ENCODE data around the gene CXCL14. TPM values are rescaled to one million over a fixed set of nuclear protein-coding genes. Genes with fewer than 3 reads are reported as not detected.

Gene CXCL14
- total RNA-seq, 2 donors from 2014 or later, result not detected

DNA sequence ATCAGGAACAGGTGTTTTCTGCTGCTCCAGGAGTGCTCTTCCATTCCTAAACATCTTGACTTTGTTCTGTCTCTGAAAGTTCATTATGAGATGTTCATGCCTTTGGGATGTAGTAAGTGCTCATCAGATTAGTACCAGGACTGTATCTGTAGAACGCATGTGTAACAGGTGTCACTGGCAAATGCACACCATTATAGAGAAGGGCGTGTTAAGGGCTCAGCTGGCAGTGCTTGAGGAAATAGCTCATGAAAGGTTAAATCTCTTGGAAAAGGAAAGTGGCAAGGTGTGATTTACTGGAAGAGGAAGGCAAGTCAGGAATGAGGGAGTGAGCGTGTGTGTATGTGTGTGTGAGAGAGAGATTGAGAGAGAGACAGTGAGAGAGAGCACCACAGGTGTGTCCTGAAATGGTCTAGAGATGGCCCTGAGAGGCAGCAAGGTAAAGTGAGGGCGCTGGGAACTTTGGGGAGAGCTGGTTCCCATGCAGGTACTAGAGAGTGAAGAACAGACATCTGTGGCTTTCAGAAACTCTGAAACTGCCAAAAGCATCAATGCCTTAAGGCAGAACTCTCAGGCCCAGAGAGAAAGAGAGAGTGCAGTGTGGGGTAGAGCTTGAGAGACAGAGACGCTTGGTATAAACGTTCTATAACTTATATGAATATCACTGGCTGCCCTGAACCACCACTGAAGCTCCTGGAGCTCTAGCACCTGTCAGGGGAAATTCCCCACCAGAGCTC is 13.7 kb upstream of the CXCL14 start:
- no peak for DNase-seq
- H3K4me3 Mint-ChIP-seq, result no peak overlapping the region
- H3K27ac Mint-ChIP-seq, result no peak overlapping the region
- H3K36me3 Mint-ChIP-seq (ENCODE audit: insufficient read depth in 2 of 2), result no peaks in the 10 kb centered on the region
- H3K9me3 Mint-ChIP-seq, result no peaks in the 10 kb centered on the region
- H3K27me3 Mint-ChIP-seq (ENCODE audit: low read depth), result peaks cover 8% of the 10 kb centered on the region
- ATAC-seq (replicated peaks in 1 of 2), result no peak
- no peaks in the 10 kb centered on the region for H3K4me1 Mint-ChIP-seq (ENCODE audit: low read depth)

DNA sequence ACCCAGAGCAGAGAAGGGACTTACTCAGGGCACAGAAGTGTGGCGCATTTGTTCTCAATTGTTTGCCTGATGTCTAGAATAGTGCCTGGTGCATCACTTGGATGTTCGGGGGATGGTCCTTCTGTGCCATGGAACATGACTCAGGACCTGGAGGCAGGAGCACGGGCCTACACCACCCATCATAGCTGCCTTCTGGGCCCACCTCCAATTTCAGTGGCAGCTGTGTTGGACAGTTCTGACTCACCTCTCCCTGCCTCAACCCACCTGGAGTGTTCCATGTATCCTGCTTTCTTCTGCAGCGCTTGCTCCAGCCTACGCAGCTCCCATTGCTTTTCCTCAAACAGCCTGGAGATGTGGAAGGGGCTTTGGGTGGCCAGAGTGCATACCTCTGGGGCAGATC is 12.5 kb upstream of the CXCL14 start:
- Mint-ChIP-seq H3K27ac (no peak overlapping the region), H3K36me3 (ENCODE audit: insufficient read depth in 2 of 2) (no peaks in the 10 kb centered on the region), H3K4me1 (ENCODE audit: low read depth) (no peaks in the 10 kb centered on the region), H3K27me3 (ENCODE audit: low read depth) (peaks cover 8% of the 10 kb centered on the region), H3K4me3 (no peak overlapping the region), H3K9me3 (no peaks in the 10 kb centered on the region)
- DNase-seq (no peak), ATAC-seq (replicated peaks in 1 of 2) (no peak)

DNA sequence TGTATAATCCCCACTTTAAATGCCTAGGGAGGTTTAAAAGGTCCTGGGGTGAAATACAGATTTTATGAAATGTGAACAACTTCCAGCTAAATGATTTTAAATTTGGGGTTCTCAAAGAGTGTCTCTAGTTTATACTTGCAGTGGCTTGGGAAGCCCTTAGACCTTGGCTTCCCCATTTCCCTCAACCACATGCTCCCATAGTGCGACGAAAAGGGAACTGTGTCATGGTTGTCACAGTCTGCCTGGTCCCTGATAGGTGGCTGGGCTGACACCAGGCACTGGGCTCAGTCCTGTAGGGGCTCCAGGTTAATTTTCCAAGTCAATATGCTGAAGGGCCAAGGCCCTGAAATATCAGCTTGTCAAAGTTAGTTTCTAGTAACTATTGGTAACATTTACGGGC is 10.4 kb upstream of the CXCL14 start:
- no peak overlapping the region for H3K27ac Mint-ChIP-seq
- no peaks in the 10 kb centered on the region for H3K36me3 Mint-ChIP-seq (ENCODE audit: insufficient read depth in 2 of 2)
- ATAC-seq (replicated peaks in 1 of 2) (no peak), DNase-seq (no peak)
- H3K9me3 Mint-ChIP-seq, result no peaks in the 10 kb centered on the region
- no peak overlapping the region for H3K4me3 Mint-ChIP-seq
- peaks cover 8% of the 10 kb centered on the region for H3K27me3 Mint-ChIP-seq (ENCODE audit: low read depth)
- no peaks in the 10 kb centered on the region for H3K4me1 Mint-ChIP-seq (ENCODE audit: low read depth)

DNA sequence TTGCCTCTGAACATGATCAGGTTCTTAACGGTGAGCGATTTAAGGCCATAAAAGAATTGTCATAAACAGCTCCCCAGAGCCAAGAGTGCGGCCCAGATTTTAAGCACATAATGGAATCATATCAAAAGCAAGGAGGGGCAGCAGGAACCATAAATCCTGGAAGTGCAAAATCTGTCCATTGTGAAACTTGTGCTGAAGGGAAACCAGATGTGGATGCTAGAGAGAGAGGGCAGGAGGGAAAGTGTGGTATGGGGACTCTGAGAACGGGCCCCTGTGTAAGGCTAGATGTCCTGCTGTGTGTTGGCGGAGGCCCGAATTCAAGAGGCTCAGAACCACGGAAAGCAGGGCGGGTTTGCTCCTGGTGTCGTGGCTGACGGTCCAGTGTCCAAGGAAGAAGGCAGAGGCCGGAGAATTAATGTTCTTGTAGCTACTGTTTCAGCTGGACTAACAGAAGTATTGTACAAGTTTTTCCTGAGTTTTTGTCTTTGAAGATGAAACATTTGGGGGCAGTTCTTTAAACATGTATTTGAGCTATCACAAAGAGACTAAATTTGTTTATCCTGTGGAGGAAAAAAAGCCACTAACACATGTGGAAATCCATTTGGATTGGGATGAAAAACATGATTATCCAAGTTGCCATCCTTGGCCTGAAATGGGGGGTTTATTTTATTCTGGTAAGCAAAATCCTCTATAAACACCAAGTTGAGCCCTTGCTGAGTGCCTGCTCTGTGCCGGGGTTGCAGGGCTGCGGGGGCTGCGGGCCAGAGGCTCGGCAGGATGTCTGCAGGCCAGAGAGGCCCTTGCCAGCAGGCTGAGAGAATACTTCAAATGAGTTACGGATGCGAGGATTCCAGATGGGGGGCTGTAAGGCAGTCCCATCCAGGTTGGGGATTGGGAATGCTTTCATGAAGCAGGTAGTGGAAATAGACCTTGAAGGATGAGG is 9.2 kb upstream of the CXCL14 start:
- no peaks in the 10 kb centered on the region for H3K4me1 Mint-ChIP-seq (ENCODE audit: low read depth)
- H3K27ac Mint-ChIP-seq, result no peak overlapping the region
- H3K4me3 Mint-ChIP-seq, result no peak overlapping the region
- no peaks in the 10 kb centered on the region for H3K27me3 Mint-ChIP-seq (ENCODE audit: low read depth)
- no peaks in the 10 kb centered on the region for H3K9me3 Mint-ChIP-seq
- DNase-seq, result no peak
- no peaks in the 10 kb centered on the region for H3K36me3 Mint-ChIP-seq (ENCODE audit: insufficient read depth in 2 of 2)
- no peak for ATAC-seq (replicated peaks in 1 of 2)

DNA sequence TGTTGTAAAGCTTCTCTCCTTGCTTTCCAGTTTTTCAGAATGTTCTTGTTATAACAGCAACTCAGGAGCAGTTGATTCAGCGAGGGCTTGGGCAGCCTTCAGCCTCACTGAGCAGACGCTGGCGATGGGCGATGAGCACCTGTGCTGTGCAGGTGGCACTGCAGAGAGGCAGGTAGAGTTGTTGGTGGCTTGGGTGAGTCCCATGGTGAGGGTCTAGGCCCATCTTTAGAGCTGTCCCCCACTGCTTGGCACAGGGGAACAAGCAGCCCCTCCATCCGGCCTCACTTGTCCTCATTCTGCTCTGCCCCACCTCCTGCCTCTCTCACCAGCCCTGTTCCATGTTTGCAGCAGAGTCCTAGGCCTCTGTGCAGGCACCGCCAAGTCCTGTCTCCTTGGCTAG is 6.1 kb upstream of the CXCL14 start:
- H3K27ac Mint-ChIP-seq, result no peak overlapping the region

DNA sequence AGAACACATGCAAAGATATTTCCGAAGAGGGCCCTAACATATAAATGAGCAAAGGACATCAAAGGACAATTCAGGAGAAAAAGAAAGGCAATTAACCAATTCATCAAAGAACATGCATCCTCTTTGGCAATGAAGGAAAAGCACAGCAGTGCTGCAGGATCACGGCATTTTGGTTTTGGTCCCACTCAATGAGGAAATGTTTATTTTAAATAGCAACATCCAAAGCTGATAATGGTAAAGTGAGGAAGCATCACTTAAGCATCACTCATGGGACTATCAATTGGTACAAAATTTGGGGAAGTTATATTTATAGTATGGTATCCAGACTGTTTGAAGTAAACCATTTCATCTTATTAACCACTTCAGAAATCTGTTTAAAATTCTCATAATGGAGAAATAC is 5.5 kb upstream of the CXCL14 start:
- Mint-ChIP-seq H3K27me3 (ENCODE audit: low read depth) (peaks cover 19% of the 10 kb centered on the region), H3K4me3 (no peak overlapping the region), H3K27ac (no peak overlapping the region)

More for the DNA sequence above, 6.1 kb upstream of the CXCL14 start:
- Mint-ChIP-seq H3K9me3 (no peaks in the 10 kb centered on the region), H3K4me3 (no peak overlapping the region), H3K36me3 (ENCODE audit: insufficient read depth in 2 of 2) (no peaks in the 10 kb centered on the region), H3K27me3 (ENCODE audit: low read depth) (peaks cover 12% of the 10 kb centered on the region), H3K4me1 (ENCODE audit: low read depth) (no peaks in the 10 kb centered on the region)
- no peak for ATAC-seq (replicated peaks in 1 of 2)
- DNase-seq, result no peak

DNA sequence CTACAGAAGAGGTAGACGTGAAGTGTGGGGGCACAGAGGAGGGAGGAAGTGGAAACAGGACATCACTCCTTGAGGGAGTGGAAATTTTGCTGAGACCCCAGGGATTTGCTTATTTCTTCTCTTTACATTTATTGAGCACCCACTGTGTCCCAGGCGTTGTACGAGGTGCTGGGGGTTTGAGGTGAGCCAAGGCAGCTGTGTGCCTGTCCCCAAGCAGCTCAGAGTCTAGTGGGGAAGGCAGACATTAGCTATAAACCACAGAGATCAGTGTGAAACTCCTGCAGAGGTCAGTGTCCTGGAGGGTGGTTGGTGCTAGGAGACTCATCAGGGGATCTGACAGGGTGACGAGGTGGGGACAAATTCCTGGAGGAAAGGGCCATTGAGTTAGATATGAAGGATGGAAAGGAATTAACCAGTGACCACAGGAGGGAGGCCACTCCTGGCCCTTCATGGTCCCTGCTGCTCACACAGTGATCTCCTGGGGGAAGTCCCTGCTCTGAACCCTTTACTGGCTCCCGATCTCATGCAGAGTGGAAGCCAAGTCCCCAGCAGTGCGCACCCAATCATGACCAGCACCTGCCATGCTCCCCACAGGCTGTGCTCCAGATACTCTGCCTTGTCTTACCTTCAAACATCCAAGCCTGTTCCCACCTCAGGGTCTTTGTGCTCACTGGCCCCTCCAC is 3.4 kb upstream of the CXCL14 start:
- Mint-ChIP-seq H3K27me3 (ENCODE audit: low read depth) (peaks cover 30% of the 10 kb centered on the region), H3K4me1 (ENCODE audit: low read depth) (peaks cover 5% of the 10 kb centered on the region)
- no peak for ATAC-seq (replicated peaks in 1 of 2)

More for the DNA sequence above, 5.5 kb upstream of the CXCL14 start:
- DNase-seq (no peak), ATAC-seq (replicated peaks in 1 of 2) (no peak)
- Mint-ChIP-seq H3K4me1 (ENCODE audit: low read depth) (peaks cover under 1% of the 10 kb centered on the region), H3K36me3 (ENCODE audit: insufficient read depth in 2 of 2) (no peaks in the 10 kb centered on the region), H3K9me3 (no peaks in the 10 kb centered on the region)

DNA sequence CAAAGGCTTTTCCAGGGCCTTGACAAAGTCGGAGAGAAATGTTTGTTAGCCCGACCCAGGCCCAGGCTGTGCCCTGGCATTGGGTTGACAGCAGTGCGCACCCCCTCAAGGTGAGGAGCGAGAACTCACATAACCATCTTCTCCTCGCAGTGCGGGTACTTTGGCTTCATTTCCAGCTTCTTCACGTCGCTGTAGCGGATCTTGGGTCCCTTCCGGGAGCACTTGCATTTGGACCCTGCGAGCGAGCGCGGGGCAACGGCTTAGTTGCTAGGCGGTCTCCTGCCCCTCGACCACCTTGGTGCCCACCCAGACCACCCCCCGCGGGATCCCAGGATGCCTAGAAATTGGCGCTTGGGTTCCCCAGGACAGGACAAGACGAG is 496 bp downstream of the CXCL14 start:
- H3K27me3 Mint-ChIP-seq (ENCODE audit: low read depth), result peaks cover 40% of the 10 kb centered on the region
- H3K4me3 Mint-ChIP-seq, result no peak overlapping the region

More for the DNA sequence above, 3.4 kb upstream of the CXCL14 start:
- no peak overlapping the region for H3K4me3 Mint-ChIP-seq
- no peaks in the 10 kb centered on the region for H3K9me3 Mint-ChIP-seq
- H3K36me3 Mint-ChIP-seq (ENCODE audit: insufficient read depth in 2 of 2), result no peaks in the 10 kb centered on the region
- H3K27ac Mint-ChIP-seq, result no peak overlapping the region
- no peak for DNase-seq

DNA sequence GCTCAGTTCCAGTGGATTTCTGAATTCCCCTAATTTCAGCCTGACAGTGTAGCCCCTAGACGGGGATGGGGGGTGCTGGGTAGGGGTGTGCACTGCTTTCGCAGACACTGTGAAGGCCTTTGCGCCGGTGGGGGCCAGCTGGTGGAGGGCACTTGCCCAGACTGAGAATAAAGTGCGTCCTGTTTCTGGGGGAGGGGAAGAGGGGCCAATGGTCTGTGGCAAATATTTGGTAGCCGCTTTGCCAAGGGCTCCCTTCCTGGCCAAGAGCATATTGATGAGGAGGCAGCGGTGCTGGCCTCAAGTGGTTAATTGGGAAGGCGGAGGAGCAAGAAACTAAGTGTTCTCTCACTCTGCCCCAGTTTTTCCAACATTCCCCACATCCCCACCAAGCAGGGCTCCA is 1.4 kb downstream of the CXCL14 start:
- H3K27me3 Mint-ChIP-seq (ENCODE audit: low read depth), result peaks cover 40% of the 10 kb centered on the region
- DNase-seq, result no peak
- no peaks in the 10 kb centered on the region for H3K9me3 Mint-ChIP-seq
- peaks cover 5% of the 10 kb centered on the region for H3K4me1 Mint-ChIP-seq (ENCODE audit: low read depth)
- no peak overlapping the region for H3K4me3 Mint-ChIP-seq
- no peaks in the 10 kb centered on the region for H3K36me3 Mint-ChIP-seq (ENCODE audit: insufficient read depth in 2 of 2)
- no peak overlapping the region for H3K27ac Mint-ChIP-seq
- ATAC-seq (replicated peaks in 1 of 2), result no peak

More for the DNA sequence above, 496 bp downstream of the CXCL14 start:
- ATAC-seq (replicated peaks in 1 of 2) (no peak), DNase-seq (no peak)
- H3K27ac Mint-ChIP-seq, result no peak overlapping the region
- no peaks in the 10 kb centered on the region for H3K9me3 Mint-ChIP-seq
- H3K36me3 Mint-ChIP-seq (ENCODE audit: insufficient read depth in 2 of 2), result no peaks in the 10 kb centered on the region
- H3K4me1 Mint-ChIP-seq (ENCODE audit: low read depth), result peaks cover 5% of the 10 kb centered on the region

DNA sequence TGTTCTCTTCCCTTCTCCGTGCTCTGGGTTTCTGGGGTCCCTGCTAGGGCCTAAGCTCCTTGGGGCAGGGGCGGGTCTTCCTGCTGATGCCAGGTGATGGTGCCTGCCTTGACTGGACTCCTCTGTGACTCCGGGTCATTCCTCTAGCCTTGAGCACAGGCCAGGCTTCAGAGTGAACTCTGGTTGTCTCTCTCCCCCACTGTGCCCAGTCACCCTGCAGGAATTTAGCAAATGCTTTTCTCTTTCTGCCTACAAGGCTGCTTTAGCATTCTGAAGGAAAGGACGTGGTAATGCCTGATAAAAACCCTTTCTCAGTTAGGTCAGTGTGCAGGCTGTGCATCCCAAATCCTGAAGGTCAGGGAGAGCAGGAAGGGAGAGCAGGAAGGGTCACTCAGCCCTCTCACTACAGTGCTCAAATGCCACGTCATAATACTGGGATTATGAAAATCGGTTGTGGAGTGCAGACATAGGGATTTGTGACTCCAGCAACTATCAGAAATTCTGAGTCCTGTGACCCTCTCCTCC is 2.7 kb downstream of the CXCL14 start:
- ATAC-seq (replicated peaks in 1 of 2) (no peak), DNase-seq (no peak)
- H3K4me1 Mint-ChIP-seq (ENCODE audit: low read depth), result peaks cover 5% of the 10 kb centered on the region
- peaks cover 33% of the 10 kb centered on the region for H3K27me3 Mint-ChIP-seq (ENCODE audit: low read depth)
- no peaks in the 10 kb centered on the region for H3K36me3 Mint-ChIP-seq (ENCODE audit: insufficient read depth in 2 of 2)
- no peak overlapping the region for H3K27ac Mint-ChIP-seq
- no peaks in the 10 kb centered on the region for H3K9me3 Mint-ChIP-seq
- no peak overlapping the region for H3K4me3 Mint-ChIP-seq

DNA sequence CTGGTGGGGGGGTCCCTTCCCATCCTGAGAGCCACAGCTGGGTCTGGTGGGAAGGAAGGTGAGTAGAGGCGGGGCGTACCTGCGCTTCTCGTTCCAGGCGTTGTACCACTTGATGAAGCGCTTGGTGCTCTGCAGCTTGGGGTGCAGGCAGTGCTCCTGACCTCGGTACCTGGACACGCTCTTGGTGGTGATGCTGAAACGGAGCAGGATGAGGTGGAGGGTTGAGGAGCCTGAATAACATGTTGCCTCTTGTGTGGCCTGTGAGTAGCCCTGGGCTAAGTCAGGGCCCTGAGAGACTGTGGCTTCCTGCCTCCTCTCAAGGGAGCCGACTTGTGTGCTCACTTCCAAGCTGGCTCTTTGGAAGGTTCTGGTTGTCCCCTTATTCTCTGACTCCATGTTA is 4.3 kb downstream of the CXCL14 start:
- Mint-ChIP-seq H3K9me3 (no peaks in the 10 kb centered on the region), H3K36me3 (ENCODE audit: insufficient read depth in 2 of 2) (no peaks in the 10 kb centered on the region), H3K27ac (no peak overlapping the region), H3K4me3 (no peak overlapping the region), H3K27me3 (ENCODE audit: low read depth) (peaks cover 23% of the 10 kb centered on the region), H3K4me1 (ENCODE audit: low read depth) (peaks cover 5% of the 10 kb centered on the region)
- DNase-seq, result no peak
- ATAC-seq (replicated peaks in 1 of 2), result no peak

DNA sequence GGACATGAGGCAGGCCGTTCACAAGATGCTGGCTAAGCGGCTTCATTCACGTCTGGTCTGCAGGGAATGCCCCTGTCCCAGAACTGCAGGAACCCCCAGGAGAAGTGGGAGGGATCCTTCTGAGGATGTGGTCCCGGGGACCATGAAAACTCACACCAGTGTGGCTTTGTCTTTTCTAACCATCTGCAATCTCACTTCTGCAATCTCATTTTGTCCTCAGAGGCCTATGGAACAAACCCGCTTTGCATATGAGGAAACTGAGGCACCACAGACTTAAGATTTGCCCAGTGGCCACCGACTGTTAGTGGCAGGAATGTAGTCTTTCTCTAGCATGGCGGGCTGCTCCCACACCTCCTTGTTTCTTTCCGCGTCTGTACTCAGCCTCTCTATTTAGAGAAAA is 6.9 kb downstream of the CXCL14 start:
- Mint-ChIP-seq H3K4me1 (ENCODE audit: low read depth) (no peaks in the 10 kb centered on the region), H3K9me3 (no peaks in the 10 kb centered on the region), H3K27ac (no peak overlapping the region), H3K36me3 (ENCODE audit: insufficient read depth in 2 of 2) (no peaks in the 10 kb centered on the region), H3K27me3 (ENCODE audit: low read depth) (peaks cover 7% of the 10 kb centered on the region), H3K4me3 (no peak overlapping the region)
- no peak for DNase-seq
- no peak for ATAC-seq (replicated peaks in 1 of 2)

DNA sequence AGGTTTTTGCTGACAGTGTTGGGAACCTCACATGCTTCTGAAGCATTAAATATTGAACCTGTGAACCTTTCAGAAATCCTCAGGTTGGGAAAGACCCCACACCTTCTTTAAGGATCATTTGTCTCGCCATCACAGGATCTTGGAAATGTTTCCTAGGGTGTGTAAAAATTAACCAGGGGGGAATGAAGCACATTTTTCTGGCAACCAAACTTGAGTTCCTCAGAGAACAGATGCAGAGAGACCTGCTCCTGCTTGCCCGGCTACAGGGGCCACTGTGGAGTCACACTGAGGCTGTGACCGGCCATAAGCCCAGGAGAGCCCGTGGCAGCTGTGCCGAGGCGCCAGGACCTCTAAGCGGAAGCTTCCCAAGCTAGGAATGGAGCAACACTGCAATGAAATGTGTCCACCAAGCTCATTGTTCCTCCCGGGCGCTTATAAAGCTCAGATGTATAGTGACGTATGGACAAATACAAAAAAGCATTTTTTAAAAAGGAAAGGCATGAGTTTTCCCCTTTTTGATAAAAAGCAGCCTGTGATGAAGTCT is 7.7 kb downstream of the CXCL14 start:
- Mint-ChIP-seq H3K4me3 (no peak overlapping the region), H3K27ac (no peak overlapping the region), H3K27me3 (ENCODE audit: low read depth) (peaks cover 7% of the 10 kb centered on the region), H3K9me3 (no peaks in the 10 kb centered on the region), H3K36me3 (ENCODE audit: insufficient read depth in 2 of 2) (no peaks in the 10 kb centered on the region), H3K4me1 (ENCODE audit: low read depth) (no peaks in the 10 kb centered on the region)
- ATAC-seq (replicated peaks in 1 of 2), result no peak
- DNase-seq, result no peak

All from activated T-cell treated with anti-CD3 and anti-CD28 coated beads, Interleukin-2, amount 50 U/mL, for 72 hours (primary cell).